Upper lobe of left lung (tissue), 6 donors: ENCODE measurements around the gene ACOXL. TPM values are rescaled to one million over a fixed set of nuclear protein-coding genes. Genes with fewer than 3 reads are reported as not detected.

Source experiments
- ATAC-seq, 2 donors: fragments of 200-7000 bp; cut with Tn5 transposase; one replicate each; pipeline ENCODE4 v1.9.1; 2022; ENCODE audit warnings: mild to moderate bottlenecking in 2 of 2, moderate library complexity in 2 of 2; ENCODE audit not compliant: low FRiP score in 2 of 2
- DNase-seq, 2 donors: peaks; one replicate each; pipeline ENCODE4 v3.0.0-alpha.2; 2019 to 2020
- H3K27ac ChIP-seq, 4 donors: fragments of 200-600 bp; sonication (generic); one replicate each; pipeline ENCODE4 v1.5.1; 2016 to 2019
- H3K27me3 ChIP-seq, 4 donors: fragments of 200-600 bp; sonication (generic); one replicate each; pipeline ENCODE4 v1.5.1; 2017 to 2019
- H3K36me3 ChIP-seq, 4 donors: fragments of 200-600 bp; sonication (generic); one replicate each; pipeline ENCODE4 v1.5.1; 2016 to 2019
- H3K4me1 ChIP-seq, 4 donors: fragments of 200-600 bp; sonication (generic); one replicate each; pipeline ENCODE4 v1.5.1; 2018 to 2019
- H3K4me3 ChIP-seq, 4 donors: fragments of 200-600 bp; sonication (generic); one replicate each; pipeline ENCODE4 v1.5.1; 2017 to 2019; ENCODE audit warnings: mild to moderate bottlenecking in 2 of 4, moderate library complexity in 1 of 4
- H3K9me3 ChIP-seq, 4 donors: fragments of 200-600 bp; sonication (generic); one replicate each; pipeline ENCODE4 v1.5.1; 2018 to 2019
- CTCF ChIP-seq, 6 experiments: fragments of 450-650 bp in 4 of 6; fragments of 200-600 bp in 2 of 6; sonication (generic) in 2 of 6; IDR thresholded peaks; one replicate each; pipeline ENCODE4 v1.5.1; 2016 to 2019; ENCODE audit warnings: antibody characterized with exemption in 6 of 6
- EP300 ChIP-seq, 4 donors: sonication (generic); formaldehyde crosslinking; IDR thresholded peaks; one replicate each; pipeline ENCODE4 v1.5.1; 2017; ENCODE audit warnings: antibody characterized with exemption in 4 of 4, control low read depth in 2 of 4
- POLR2A ChIP-seq, 4 donors: fragments of 450-650 bp; IDR thresholded peaks; one replicate each; pipeline ENCODE4 v1.5.1; 2016 to 2017; ENCODE audit warnings: antibody characterized with exemption in 4 of 4, mild to moderate bottlenecking in 2 of 4
- POLR2AphosphoS5 ChIP-seq, 2 donors: sonication (generic); formaldehyde crosslinking; IDR thresholded peaks; one replicate each; pipeline ENCODE4 v1.5.1; 2017; ENCODE audit warnings: antibody characterized with exemption in 2 of 2
- WGBS, 2 donors: methylation state at CpG; one replicate each; pipeline ENCODE4 v1.1.5; 2017 to 2018; 5-methylcytosine and 5-hydroxymethylcytosine counted together
- total RNA-seq, 6 donors: library from RNA; depleted of rRNA in 4 of 6; stranded (reverse); fragments of >200 nt in 4 of 6; gene quantifications; one replicate each; pipeline versions ENCODE4 v1.1.0 to v1.2.1, GENCODE V29; 2016 to 2021
- donor health status: DM: no; HTN: no; CAD: no; lungs with moderate emphysema.
- donor health status: DM: no; HTN: yes; CAD: no; lungs with severe emphysema.

The ACOXL gene
- total RNA-seq, 6 donors from 2014 or later = 30.2 to 128 (median 38.0) TPM

GRCh38 chr2:110888411-110888810 is 156.0 kb downstream of the ACOXL start:
- 92% methylated on average over 2 of the region's 2 CpGs for WGBS, 2 donors
- H3K9me3 ChIP-seq = no peaks in the 10 kb centered on the region
- H3K4me1 ChIP-seq = no peaks in the 10 kb centered on the region
- no peaks in the 10 kb centered on the region for H3K36me3 ChIP-seq
- H3K4me3 ChIP-seq = no peak overlapping the region
- no peak overlapping the region for H3K27ac ChIP-seq
- no peak for TF ChIP-seq POLR2AphosphoS5 (IDR thresholded peaks at IDR 0.05)
- TF ChIP-seq EP300 (IDR thresholded peaks at IDR 0.05) = no peak
- no peak for TF ChIP-seq CTCF (IDR thresholded peaks at IDR 0.05)
- TF ChIP-seq POLR2A (IDR thresholded peaks at IDR 0.05) = no peak
- DNase-seq = no peak
- no peaks in the 10 kb centered on the region for H3K27me3 ChIP-seq
- ATAC-seq = no peak

GRCh38 chr2:110891626-110892025 is 159.3 kb downstream of the ACOXL start:
- peaks cover 0 to 7% (median under 1%) of the 10 kb centered on the region in 4 donors for H3K9me3 ChIP-seq
- no peaks in the 10 kb centered on the region for H3K36me3 ChIP-seq
- TF ChIP-seq EP300 (IDR thresholded peaks at IDR 0.05) = no peak
- no peak for TF ChIP-seq CTCF (IDR thresholded peaks at IDR 0.05)
- TF ChIP-seq POLR2AphosphoS5 (IDR thresholded peaks at IDR 0.05) = no peak
- TF ChIP-seq POLR2A (IDR thresholded peaks at IDR 0.05) = no peak
- H3K4me3 ChIP-seq = no peak overlapping the region
- H3K4me1 ChIP-seq = no peaks in the 10 kb centered on the region
- no peaks in the 10 kb centered on the region for H3K27me3 ChIP-seq
- no peak overlapping the region for H3K27ac ChIP-seq
- no peak for DNase-seq
- ATAC-seq = no peak
- WGBS, 2 donors = 0% methylated on average over 1 of the region's 1 CpG; no CpG with 5 or more reads in 1 of the 2 donors

GRCh38 chr2:110896226-110896625 is 163.9 kb downstream of the ACOXL start:
- peaks cover 0 to 7% (median 2%) of the 10 kb centered on the region in 4 donors for H3K9me3 ChIP-seq
- 53 to 94% methylated on average over 3 of the region's 3 CpGs for WGBS, 2 donors
- no peak overlapping the region for H3K27ac ChIP-seq
- no peak overlapping the region for H3K4me3 ChIP-seq
- no peaks in the 10 kb centered on the region for H3K36me3 ChIP-seq
- H3K4me1 ChIP-seq = no peaks in the 10 kb centered on the region
- TF ChIP-seq POLR2A (IDR thresholded peaks at IDR 0.05) (no peak), EP300 (IDR thresholded peaks at IDR 0.05) (no peak), POLR2AphosphoS5 (IDR thresholded peaks at IDR 0.05) (no peak), CTCF (IDR thresholded peaks at IDR 0.05) (no peak)
- ATAC-seq = no peak
- DNase-seq = no peak
- no peaks in the 10 kb centered on the region for H3K27me3 ChIP-seq

- Histone ChIP-seq H3K36me3 (no peaks in the 10 kb centered on the region), H3K4me1 (no peaks in the 10 kb centered on the region), H3K27ac (no peak overlapping the region), H3K4me3 (no peak overlapping the region), H3K9me3 (peaks cover 0 to 7% (median 2%) of the 10 kb centered on the region in 4 donors), H3K27me3 (no peaks in the 10 kb centered on the region)
- DNase-seq (no peak), ATAC-seq (no peak)
- WGBS, 2 donors = 49 to 85% methylated on average over 2 of the region's 2 CpGs
- TF ChIP-seq POLR2A (IDR thresholded peaks at IDR 0.05) (no peak), POLR2AphosphoS5 (IDR thresholded peaks at IDR 0.05) (no peak), EP300 (IDR thresholded peaks at IDR 0.05) (no peak), CTCF (IDR thresholded peaks at IDR 0.05) (no peak)
Observed at GRCh38 chr2:110897966-110898365, 165.6 kb downstream of the ACOXL start.

GRCh38 chr2:110900191-110900590 is 167.8 kb downstream of the ACOXL start:
- WGBS, 2 donors = 67 to 73% methylated on average over 2 of the region's 2 CpGs
- TF ChIP-seq EP300 (IDR thresholded peaks at IDR 0.05) = no peak
- no peak for TF ChIP-seq POLR2AphosphoS5 (IDR thresholded peaks at IDR 0.05)
- no peak for TF ChIP-seq POLR2A (IDR thresholded peaks at IDR 0.05)
- TF ChIP-seq CTCF (IDR thresholded peaks at IDR 0.05) = no peak
- no peak for DNase-seq
- Histone ChIP-seq H3K27me3 (no peaks in the 10 kb centered on the region), H3K9me3 (peaks cover 0 to 7% (median 2%) of the 10 kb centered on the region in 4 donors), H3K4me1 (no peaks in the 10 kb centered on the region), H3K27ac (no peak overlapping the region), H3K36me3 (no peaks in the 10 kb centered on the region), H3K4me3 (no peak overlapping the region)
- no peak for ATAC-seq
